ENCODE data around the gene TESK2.

The TESK2 gene

GRCh38 chr1:45465277-45465676 lies 25.7 kb downstream of the TESK2 start:
- DNase-seq, result no peak

- no peak for DNase-seq
These were observed 32.1 kb downstream of the TESK2 start for GRCh38 chr1:45458894-45459293.

- no peak for DNase-seq
These were observed 34.4 kb downstream of the TESK2 start for GRCh38 chr1:45456531-45456930.

- no peak for DNase-seq
These were observed 35.8 kb downstream of the TESK2 start for GRCh38 chr1:45455162-45455561.

- no peak for DNase-seq
These were observed 36.5 kb downstream of the TESK2 start for GRCh38 chr1:45454464-45454863.

- DNase-seq, result no peak
These were observed 38.5 kb downstream of the TESK2 start for GRCh38 chr1:45452503-45452902.

- DNase-seq, result no peak
These were observed 42.6 kb downstream of the TESK2 start for GRCh38 chr1:45448357-45448756.

GRCh38 chr1:45446950-45447672 lies 43.9 kb downstream of the TESK2 start:
- no peak for DNase-seq

GRCh38 chr1:45446530-45446929 lies 44.4 kb downstream of the TESK2 start:
- DNase-seq, result no peak

GRCh38 chr1:45444609-45445131 lies 46.3 kb downstream of the TESK2 start:
- DNase-seq, result no peak

- no peak for DNase-seq
These were observed 47.1 kb downstream of the TESK2 start for GRCh38 chr1:45443580-45444446.

GRCh38 chr1:45442272-45442671 lies 48.7 kb downstream of the TESK2 start:
- peak; percentile 75 for DNase-seq

- DNase-seq, result no peak
These were observed 53.6 kb downstream of the TESK2 start for GRCh38 chr1:45437323-45437722.

- DNase-seq, result no peak
These were observed 60.5 kb downstream of the TESK2 start for GRCh38 chr1:45430490-45430889.

GRCh38 chr1:45429561-45430159 lies 61.3 kb downstream of the TESK2 start:
- DNase-seq, result no peak

- no peak for DNase-seq
These were observed 66.9 kb downstream of the TESK2 start for GRCh38 chr1:45423906-45424678.

GRCh38 chr1:45421935-45422334 lies 69.0 kb downstream of the TESK2 start:
- DNase-seq, result no peak

- no peak for DNase-seq
These were observed 76.2 kb downstream of the TESK2 start for GRCh38 chr1:45414746-45415145.

- DNase-seq, result no peak
These were observed 78.1 kb downstream of the TESK2 start for GRCh38 chr1:45412899-45413298.

GRCh38 chr1:45411510-45411899 lies 79.5 kb downstream of the TESK2 start:
- DNase-seq, result no peak

- peak; percentile 3 for DNase-seq
These were observed 80.0 kb downstream of the TESK2 start for GRCh38 chr1:45410850-45411509.

- DNase-seq, result peak; percentile 3
These were observed 81.7 kb downstream of the TESK2 start for GRCh38 chr1:45409276-45409675.

Measured in fibroblast of upper back skin (primary cell).